Ectodermal cell (in vitro differentiated cells): ENCODE measurements around the gene NYAP1.

Experiments
- H3K27ac ChIP-seq: 2 replicates; pipeline ENCODE4 v1.7.0; 2013; ENCODE audit warnings: mild to moderate bottlenecking, low read depth, low read length; ENCODE audit not compliant: insufficient read depth, poor library complexity, severe bottlenecking
- H3K27me3 ChIP-seq: 2 replicates; pipeline ENCODE4 v1.7.0; 2013; ENCODE audit warnings: mild to moderate bottlenecking, low read length; ENCODE audit not compliant: insufficient read depth, control insufficient read depth, poor library complexity, severe bottlenecking
- H3K36me3 ChIP-seq: one replicate; pipeline ENCODE4 v1.7.0; 2013; ENCODE audit warnings: low read length; ENCODE audit not compliant: control insufficient read depth, insufficient read depth
- H3K4me1 ChIP-seq: one replicate; pipeline ENCODE4 v1.7.0; 2013; ENCODE audit warnings: low read length; ENCODE audit not compliant: control insufficient read depth, insufficient read depth
- H3K4me3 ChIP-seq: 2 replicates; pipeline ENCODE4 v1.7.0; 2013; ENCODE audit warnings: low read depth, low read length, control low read depth; ENCODE audit not compliant: insufficient read depth
- H3K9me3 ChIP-seq: 2 replicates; pipeline ENCODE4 v1.7.0; 2013; ENCODE audit warnings: mild to moderate bottlenecking, low read length, moderate library complexity; ENCODE audit not compliant: control insufficient read depth
- WGBS, 2 experiments: methylation state at CpG; one replicate each; pipeline ENCODE4 v1.1.7; 2013; ENCODE audit warnings: missing lambda C conversion rate in 2 of 2; 5-methylcytosine and 5-hydroxymethylcytosine counted together

Gene NYAP1

GRCh38 chr7:100484673-100485045 is 932 bp downstream of the NYAP1 start:
- H3K9me3 ChIP-seq, result no peaks in the 10 kb centered on the region
- no peak overlapping the region for H3K27ac ChIP-seq
- WGBS, 2 experiments, result 90 to 92% methylated on average over 6 of the region's 6 CpGs
- H3K36me3 ChIP-seq, result no peaks in the 10 kb centered on the region
- H3K27me3 ChIP-seq, result peaks cover 5% of the 10 kb centered on the region
- peaks cover 39% of the 10 kb centered on the region for H3K4me1 ChIP-seq
- H3K4me3 ChIP-seq, result peak overlapping the region; percentile 61

- Histone ChIP-seq H3K4me1 (peaks cover 43% of the 10 kb centered on the region), H3K27me3 (peaks cover 5% of the 10 kb centered on the region), H3K36me3 (no peaks in the 10 kb centered on the region), H3K4me3 (no peak overlapping the region), H3K9me3 (no peaks in the 10 kb centered on the region), H3K27ac (no peak overlapping the region)
- WGBS, 2 experiments, result 59 to 68% methylated on average over 4 of the region's 4 CpGs
These were observed 1.7 kb downstream of the NYAP1 start for GRCh38 chr7:100485471-100485876.

GRCh38 chr7:100486111-100486636 is 2.4 kb downstream of the NYAP1 start:
- H3K27ac ChIP-seq, result no peak overlapping the region
- H3K9me3 ChIP-seq, result no peaks in the 10 kb centered on the region
- no peaks in the 10 kb centered on the region for H3K36me3 ChIP-seq
- peaks cover 48% of the 10 kb centered on the region for H3K4me1 ChIP-seq
- 86 to 95% methylated on average over 5 of the region's 5 CpGs for WGBS, 2 experiments
- peaks cover 5% of the 10 kb centered on the region for H3K27me3 ChIP-seq
- H3K4me3 ChIP-seq, result no peak overlapping the region

- H3K27me3 ChIP-seq, result peaks cover 5% of the 10 kb centered on the region
- peak overlapping the region; percentile 16 for H3K4me3 ChIP-seq
- H3K27ac ChIP-seq, result no peak overlapping the region
- no peaks in the 10 kb centered on the region for H3K36me3 ChIP-seq
- WGBS, 2 experiments, result 79 to 80% methylated on average over 30 of the region's 30 CpGs
- peaks cover 48% of the 10 kb centered on the region for H3K4me1 ChIP-seq
- no peaks in the 10 kb centered on the region for H3K9me3 ChIP-seq
These were observed 3.2 kb downstream of the NYAP1 start for GRCh38 chr7:100486753-100487446.

- Histone ChIP-seq H3K36me3 (no peaks in the 10 kb centered on the region), H3K4me1 (peaks cover 48% of the 10 kb centered on the region), H3K27ac (no peak overlapping the region), H3K9me3 (no peaks in the 10 kb centered on the region), H3K4me3 (no peak overlapping the region), H3K27me3 (peaks cover 4% of the 10 kb centered on the region)
- 94 to 95% methylated on average over 44 of the region's 44 CpGs for WGBS, 2 experiments
These were observed 4.8 kb downstream of the NYAP1 start for GRCh38 chr7:100488333-100489095.

GRCh38 chr7:100489121-100489520 is 5.4 kb downstream of the NYAP1 start:
- H3K4me3 ChIP-seq, result no peak overlapping the region
- H3K4me1 ChIP-seq, result peaks cover 48% of the 10 kb centered on the region
- no peaks in the 10 kb centered on the region for H3K36me3 ChIP-seq
- WGBS, 2 experiments, result 91 to 92% methylated on average over 10 of the region's 10 CpGs
- H3K27me3 ChIP-seq, result peaks cover 4% of the 10 kb centered on the region
- no peak overlapping the region for H3K27ac ChIP-seq
- no peaks in the 10 kb centered on the region for H3K9me3 ChIP-seq

- H3K27ac ChIP-seq, result peak overlapping the region; percentile 63
- peak overlapping the region; percentile 10 for H3K4me3 ChIP-seq
- H3K27me3 ChIP-seq, result peaks cover 4% of the 10 kb centered on the region
- H3K9me3 ChIP-seq, result no peaks in the 10 kb centered on the region
- peaks cover 48% of the 10 kb centered on the region for H3K4me1 ChIP-seq
- H3K36me3 ChIP-seq, result no peaks in the 10 kb centered on the region
- WGBS, 2 experiments, result 20 to 23% methylated on average over 9 of the region's 9 CpGs
These were observed 6.1 kb downstream of the NYAP1 start for GRCh38 chr7:100489824-100490223.

GRCh38 chr7:100490483-100491191 is 6.9 kb downstream of the NYAP1 start:
- H3K27ac ChIP-seq, result peak overlapping the region; percentile 63
- H3K36me3 ChIP-seq, result no peaks in the 10 kb centered on the region
- no peaks in the 10 kb centered on the region for H3K9me3 ChIP-seq
- H3K4me1 ChIP-seq, result peaks cover 41% of the 10 kb centered on the region
- H3K27me3 ChIP-seq, result peaks cover 4% of the 10 kb centered on the region
- H3K4me3 ChIP-seq, result peak overlapping the region; percentile 10
- WGBS, 2 experiments, result 91% methylated on average over 25 of the region's 25 CpGs

- Histone ChIP-seq H3K36me3 (no peaks in the 10 kb centered on the region), H3K27me3 (peaks cover 4% of the 10 kb centered on the region), H3K4me3 (no peak overlapping the region), H3K27ac (no peak overlapping the region), H3K9me3 (no peaks in the 10 kb centered on the region), H3K4me1 (peaks cover 36% of the 10 kb centered on the region)
- WGBS, 2 experiments, result 84 to 88% methylated on average over 5 of the region's 5 CpGs
These were observed 7.5 kb downstream of the NYAP1 start for GRCh38 chr7:100491192-100491578.
